ENCODE measurements around the gene ZNF28.
"Not testable (repeated sequence)": the region's sequence is repeated elsewhere in the genome, so short reads cannot be mapped to it uniquely, and the experiment has no call there.

The ZNF28 gene

GRCh38 chr19:52821204-52821960 lies at the start of gene ZNF28:
Gene ZNF28, minus strand, starts transcription at chr19:52821633. Its CDS starts 3,675 bp downstream, at chr19:52817958.
- DNase-seq: peak; percentile 47

DNA sequence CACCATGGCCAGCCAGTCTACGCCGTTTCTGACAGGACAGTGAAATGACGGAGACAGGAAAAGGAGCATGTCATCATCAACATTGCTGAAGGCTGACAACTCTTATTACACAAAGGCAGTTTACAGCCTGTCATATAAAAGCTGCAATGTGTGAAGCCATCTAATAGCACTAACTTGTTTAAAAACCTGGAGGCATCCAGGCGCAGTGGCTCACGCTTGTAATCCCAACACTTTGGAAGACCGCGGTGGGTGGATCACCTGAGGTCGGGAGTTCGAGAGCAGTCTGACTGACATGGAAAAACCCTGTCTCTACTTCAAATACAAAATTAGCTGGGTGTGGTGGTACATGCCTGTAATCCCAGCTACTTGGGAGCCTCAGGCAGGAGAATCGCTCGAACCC lies 46.6 kb upstream of the ZNF28 start:
- not testable (repeated sequence) for DNase-seq

DNA sequence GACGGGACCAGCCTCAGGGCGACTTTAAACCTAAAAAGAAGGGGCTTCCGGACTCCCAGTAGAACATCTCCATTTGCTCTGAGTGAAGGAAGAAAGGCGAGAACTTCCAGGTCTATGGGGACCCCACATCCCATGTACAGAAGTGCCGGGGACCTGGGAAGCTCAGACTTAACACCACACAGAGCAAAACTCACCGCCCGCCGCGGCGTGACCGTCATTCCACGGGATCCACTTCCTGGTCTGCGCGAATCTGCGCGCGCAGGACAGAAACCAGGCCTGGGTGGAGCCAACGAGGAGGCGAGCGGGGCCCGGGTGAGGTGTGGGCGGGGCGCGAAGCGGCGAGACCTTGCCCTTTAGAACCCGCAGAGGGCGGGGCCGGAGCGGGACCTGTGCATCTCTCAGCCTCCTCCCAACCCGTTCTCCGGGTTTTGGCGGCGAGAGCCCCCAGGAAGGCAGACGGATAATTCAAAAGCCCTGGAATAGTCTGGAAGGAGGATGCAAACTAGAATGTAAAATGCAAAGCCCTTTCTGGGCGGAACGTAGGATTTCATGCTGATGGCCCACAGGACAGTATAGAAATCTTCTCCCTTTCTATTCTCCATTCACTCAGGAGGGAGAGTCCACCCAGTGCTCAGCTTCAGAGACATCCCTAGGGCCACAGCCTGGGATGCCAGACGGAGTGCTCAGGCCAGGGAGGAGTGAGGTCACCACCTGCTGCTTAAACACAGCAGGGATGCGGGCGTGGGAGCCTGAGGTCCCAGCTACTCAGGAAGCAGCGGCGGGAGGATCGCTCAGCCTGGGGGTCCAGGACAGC lies 36.2 kb upstream of the ZNF28 start, which contains the start of gene ZNF468:
TSS of gene ZNF468 (minus strand) at position 242 of the 814 bp plus-strand sequence. CDS start 3,347 bp downstream, outside the sequence.
- DNase-seq: peak; percentile 65

DNA sequence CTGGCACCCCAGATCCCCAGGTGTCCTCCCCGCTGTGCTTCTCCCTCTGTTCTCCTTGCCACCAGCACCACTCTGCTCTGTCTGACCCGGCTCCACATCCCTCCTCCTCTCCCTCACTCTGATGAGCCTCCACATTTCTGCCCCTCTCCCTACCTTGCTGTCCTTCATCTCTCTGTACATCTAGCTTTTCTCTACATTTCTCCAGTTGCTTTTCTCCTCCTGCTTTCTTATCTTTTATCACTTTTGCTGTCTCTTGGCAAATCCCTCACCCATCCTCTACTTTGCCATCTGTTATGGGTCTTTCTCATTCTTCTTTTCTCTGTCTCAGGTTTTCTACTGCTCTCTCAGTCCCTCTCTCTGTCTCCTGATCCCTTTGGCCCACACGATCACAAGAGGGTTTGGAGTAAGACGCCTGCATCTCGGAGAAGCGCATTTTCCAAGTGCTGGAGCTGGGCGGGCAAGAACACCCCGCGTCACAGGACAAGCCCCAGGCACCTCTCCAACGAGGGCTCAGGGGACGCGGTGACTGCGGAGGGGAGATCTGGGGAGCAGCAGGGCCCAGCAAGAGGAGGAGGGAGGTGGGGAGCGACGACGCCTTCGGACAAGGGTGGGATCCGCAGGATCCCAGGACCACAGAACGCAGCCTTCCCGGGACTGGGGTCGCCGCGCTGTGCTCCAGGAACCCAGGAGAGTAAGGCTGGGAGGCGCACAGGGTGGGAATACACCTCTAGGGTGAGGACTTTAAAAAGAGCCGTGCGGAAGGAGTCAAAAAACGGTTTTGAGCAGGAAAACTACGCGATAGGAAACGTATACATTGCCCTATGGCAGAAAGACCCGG lies 35.3 kb upstream of the ZNF28 start:
- DNase-seq: not testable (repeated sequence)

GRCh38 chr19:52847352-52847751 lies 25.9 kb upstream of the ZNF28 start:
- not testable (repeated sequence) for DNase-seq

DNA sequence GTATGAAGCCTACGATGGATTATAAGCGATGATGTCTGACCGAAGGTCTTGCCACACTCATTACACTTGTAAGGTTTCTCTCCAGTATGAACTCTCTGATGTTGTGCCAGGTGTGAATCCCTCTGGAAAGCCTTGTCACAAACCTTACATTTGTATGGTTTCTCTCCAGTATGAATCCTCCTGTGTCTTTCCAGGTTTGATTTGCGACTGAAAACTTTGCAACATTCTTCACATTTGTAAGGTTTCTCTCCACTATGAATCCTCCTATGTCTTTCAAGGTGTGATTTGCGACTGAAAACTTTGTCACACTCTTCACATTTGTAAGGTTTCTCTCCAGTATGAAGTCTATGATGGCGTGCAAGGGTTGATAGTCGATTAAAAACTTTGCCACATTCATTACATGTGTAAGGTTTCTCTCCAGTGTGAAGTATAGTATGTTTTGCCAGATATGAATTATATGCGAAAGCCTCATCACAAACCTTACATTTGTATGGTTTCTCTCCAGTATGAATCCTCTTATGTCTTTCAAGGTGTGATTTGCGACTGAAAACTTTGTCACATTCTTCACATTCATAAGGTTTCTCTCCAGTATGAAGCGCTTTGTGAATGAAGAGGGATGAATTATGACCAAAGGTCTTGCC lies 19.5 kb upstream of the ZNF28 start:
- DNase-seq: not testable (repeated sequence)

DNA sequence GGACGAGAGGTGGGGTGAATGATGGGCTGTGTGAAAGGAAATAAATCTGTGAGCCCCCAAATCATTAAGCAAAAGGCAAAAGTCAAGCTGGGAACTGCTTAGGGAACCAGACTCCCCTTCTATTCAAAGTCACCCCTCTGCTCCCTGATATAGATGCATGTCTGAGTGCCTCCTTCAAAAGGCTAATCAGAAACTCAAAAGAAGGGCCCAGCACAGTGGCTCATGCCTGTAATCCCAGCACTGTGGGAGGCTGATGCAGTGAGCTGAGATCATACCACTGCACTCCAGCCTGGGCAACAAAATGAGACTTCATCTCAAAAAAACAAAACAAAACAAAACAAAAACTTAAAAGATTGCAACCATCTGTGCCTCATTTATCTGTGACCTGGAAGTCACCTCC lies 12.9 kb upstream of the ZNF28 start:
- not testable (repeated sequence) for DNase-seq

DNA sequence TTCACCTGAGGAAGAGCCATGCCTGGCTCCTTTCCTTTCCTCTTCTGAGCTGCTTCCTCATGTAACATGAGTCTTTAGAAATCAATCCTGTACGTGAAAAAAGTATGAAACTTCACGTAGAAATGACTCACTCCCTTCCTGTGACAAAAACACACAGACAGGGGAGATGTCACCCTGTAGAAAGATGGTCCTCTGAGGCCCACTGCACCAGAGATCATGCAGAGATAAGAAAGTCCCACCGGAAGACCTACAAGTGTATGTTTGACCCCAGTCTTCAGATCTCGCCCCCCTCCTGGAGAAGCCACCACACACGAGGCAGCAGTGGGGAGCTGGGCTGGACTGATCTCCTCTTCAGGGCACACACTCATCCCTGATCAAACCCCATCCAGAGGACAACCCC lies 12.1 kb upstream of the ZNF28 start:
- DNase-seq: not testable (repeated sequence)

DNA sequence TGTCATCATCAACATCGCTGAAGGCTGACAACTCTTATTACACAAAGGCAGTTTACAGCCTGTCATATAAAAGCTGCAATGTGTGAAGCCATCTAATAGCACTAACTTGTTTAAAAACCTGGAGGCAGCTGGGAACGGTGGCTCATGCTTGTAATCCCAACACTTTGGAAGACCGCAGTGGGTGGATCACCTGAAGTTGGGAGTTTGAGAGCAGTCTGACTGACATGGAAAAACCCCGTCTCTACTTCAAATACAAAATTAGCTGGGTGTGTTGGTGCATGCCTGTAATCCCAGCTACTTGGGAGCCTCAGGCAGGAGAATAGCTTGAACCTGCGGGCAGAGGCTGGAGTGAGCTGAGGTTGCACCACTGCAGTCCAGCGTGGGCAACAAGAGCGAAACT lies 8.4 kb upstream of the ZNF28 start:
- not testable (repeated sequence) for DNase-seq

DNA sequence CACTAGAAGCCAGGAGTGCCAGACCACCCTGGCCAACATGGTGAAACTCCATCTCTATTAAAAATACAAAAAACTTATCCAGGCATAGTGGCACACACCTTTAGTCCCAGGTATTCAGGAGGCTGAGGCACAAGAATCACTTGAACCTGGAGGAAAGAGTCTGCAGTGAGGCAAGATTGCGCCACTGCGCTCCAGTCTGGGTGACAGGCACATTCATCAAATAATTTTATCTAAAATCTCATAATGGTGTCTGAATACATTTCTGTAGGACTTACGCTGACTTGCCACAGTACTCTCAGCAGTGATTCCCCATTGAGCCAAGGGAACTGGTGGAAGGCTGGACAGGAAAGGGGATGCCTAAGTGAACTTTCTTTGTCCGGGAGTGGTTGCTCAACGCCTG lies 4.3 kb upstream of the ZNF28 start:
- no peak for DNase-seq

DNA sequence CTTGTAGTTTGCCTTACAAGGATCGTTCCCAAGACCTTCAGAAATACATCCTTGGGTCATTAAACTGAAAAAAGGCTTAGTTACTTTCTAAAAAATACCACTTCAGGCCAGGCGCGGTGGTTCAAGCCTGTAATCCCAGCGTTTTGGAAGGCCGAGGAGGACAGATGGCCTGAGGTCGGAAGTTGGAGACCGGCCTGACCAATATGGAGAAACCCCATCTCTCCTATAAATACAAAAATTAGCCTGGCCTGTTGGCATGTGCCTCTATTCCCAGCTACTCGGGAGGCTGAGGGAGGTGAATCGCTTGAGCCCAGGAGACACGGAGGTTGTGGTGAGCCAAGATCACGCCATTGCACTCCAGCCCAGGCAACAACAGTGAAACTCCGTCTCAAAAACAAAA lies 2.2 kb upstream of the ZNF28 start:
- no peak for DNase-seq

DNA sequence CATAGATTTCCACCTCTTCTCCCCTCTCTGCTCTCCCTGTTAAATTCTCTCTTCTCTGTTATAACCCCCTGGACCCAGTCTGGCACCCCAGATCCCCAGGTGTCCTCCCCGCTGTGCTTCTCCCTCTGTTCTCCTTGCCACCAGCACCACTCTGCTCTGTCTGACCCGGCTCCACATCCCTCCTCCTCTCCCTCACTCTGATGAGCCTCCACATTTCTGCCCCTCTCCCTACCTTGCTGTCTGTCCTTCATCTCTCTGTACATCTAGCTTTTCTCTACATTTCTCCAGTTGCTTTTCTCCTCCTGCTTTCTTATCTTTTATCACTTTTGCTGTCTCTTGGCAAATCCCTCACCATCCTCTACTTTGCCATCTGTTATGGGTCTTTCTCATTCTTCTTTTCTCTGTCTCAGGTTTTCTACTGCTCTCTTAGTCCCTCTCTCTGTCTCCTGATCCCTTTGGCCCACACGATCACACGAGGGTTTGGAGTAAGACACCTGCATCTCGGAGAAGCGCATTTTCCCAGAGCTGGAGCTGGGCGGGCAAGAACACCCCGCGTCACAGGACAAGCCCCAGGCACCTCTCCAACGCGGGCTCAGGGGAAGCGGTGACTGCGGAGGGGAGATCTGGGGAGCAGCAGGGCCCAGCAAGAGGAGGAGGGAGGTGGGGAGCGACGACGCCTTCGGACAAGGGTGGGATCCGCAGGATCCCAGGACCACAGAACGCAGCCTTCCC lies 795 bp downstream of the ZNF28 start:
- DNase-seq: not testable (repeated sequence)

DNA sequence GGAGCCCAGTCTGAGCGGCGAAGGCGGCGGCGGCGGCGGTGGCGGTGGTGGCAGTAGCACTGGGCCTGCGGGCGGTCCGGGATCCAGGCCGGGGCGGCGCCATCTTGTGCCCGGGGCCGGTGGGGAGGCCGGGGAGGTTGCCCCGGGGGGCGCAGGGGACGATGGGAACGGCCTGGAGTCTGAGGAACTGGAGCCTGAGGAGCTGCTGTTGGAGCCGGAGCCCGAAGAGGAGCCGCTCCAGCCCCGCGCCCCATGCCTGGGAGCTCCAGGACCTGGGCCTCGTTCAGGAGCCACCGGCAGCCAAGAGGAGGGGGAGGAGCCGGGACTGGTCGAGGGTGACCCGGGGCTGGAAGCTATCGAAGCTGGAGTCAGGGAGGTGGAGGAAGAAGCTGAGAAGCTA lies 11.6 kb downstream of the ZNF28 start:
- no peak for DNase-seq

DNA sequence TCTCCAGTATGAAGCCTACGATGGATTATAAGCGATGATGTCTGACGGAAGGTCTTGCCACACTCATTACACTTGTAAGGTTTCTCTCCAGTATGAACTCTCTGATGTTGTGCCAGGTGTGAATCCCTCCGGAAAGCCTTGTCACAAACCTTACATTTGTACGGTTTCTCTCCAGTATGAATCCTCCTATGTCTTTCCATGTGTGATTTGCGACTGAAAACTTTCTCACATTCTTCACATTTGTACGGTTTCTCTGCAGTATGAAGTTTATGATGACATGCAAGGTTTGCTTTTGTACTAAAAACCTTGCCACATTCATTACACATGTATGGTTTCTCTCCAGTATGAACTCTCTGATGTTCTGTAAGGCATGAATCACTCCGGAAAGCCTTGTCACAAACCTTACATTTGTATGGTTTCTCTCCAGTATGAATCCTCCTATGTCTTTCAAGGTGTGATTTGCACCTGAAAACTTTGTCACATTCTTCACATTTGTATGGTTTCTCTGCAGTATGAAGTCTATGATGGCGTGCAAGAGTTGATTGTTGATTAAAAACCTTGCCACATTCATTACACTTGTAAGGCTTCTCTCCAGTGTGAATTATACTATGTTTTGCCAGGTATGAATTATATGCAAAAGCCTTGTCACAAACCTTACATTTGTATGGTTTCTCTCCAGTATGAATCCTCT lies 21.3 kb downstream of the ZNF28 start:
- not testable (repeated sequence) for DNase-seq

- DNase-seq: no peak
These were observed 32.0 kb downstream of the ZNF28 start for GRCh38 chr19:52789440-52789839.

- peak; percentile 78 for DNase-seq
These were observed 34.7 kb downstream of the ZNF28 start, which contains the start of gene ZNF600 for GRCh38 chr19:52786464-52787354. Gene ZNF600, minus strand, starts transcription at chr19:52786791. Its CDS starts 7,903 bp downstream, at chr19:52778888.

DNA sequence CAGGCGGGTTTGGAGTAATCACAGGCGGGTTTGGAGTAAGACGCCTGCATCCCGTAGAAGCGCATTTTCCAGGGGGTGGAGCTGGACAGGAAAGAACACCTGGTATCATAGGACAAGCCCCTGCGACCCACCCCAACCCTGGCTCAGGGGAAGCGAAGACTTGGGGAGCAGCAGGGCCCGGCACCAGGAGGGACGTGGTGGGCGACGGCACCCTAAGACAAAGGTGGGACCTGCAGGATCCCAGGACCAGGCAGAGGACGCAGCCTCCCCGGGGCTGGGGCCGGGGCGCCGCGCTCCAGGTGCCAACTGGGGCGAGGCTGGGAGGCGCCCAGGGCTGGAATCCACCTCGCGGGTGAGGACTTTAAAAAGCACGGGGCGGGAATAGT lies 35.4 kb downstream of the ZNF28 start:
- DNase-seq: no peak

DNA sequence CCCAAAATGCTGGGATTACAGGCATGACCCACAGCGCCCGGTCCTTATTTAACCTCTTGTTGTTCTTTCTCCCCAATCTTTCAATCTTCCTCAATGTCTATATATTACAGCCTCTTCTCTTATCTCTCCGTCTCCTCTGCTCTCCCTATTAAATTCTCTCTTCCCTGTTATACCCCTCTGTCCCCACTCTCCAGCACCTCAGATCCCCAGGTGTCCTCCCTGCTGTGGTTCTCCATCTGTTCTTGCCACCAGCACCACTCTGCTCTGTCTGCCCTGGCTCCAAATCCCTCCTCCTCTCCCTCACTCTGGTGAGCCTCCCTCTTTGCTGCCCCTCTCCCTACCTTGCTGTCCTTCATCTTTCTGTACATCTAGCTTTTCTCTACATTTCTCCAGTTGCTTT lies 35.9 kb downstream of the ZNF28 start:
- no peak for DNase-seq

DNA sequence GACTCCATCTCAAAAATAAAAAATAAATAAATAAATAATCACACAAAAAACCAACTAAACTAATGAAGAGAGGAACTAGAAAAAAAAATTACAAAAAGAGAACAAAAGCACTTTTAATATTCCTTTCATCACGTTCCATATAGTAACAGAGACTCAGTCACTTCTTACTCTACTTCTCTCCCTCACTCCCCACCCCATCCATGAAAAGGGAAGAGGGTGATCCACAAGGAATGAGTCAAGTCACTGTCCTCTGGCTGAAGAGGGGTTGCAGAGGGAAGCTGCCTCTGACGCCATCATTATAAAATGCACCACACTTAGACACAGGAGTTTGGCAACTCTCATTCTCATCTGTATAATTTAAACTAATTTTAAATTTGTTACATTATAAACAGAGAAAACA lies 38.6 kb downstream of the ZNF28 start:
- not testable (repeated sequence) for DNase-seq

GRCh38 chr19:52778811-52779210 lies 42.6 kb downstream of the ZNF28 start:
- DNase-seq: no peak

Measured in NCI-H2029 (cell line).